Measurements from ENCODE around the gene RNF133. TPM values are rescaled to one million over a fixed set of nuclear protein-coding genes. Genes with fewer than 3 reads are reported as not detected.

RNF133 gene
- total RNA-seq, 1 donor from 2014 or later, result 0.25 TPM

- Mint-ChIP-seq H3K4me1 (peaks cover 2% of the 10 kb centered on the region), H3K4me3 (no peak overlapping the region), H3K9me3 (no peaks in the 10 kb centered on the region), H3K27me3 (ENCODE audit: low read depth) (no peaks in the 10 kb centered on the region), H3K36me3 (no peaks in the 10 kb centered on the region), H3K27ac (no peak overlapping the region)
- no peak for TF ChIP-seq CTCF (IDR thresholded peaks at IDR 0.05; ENCODE audit: unreplicated experiment)
- no peak for DNase-seq (ENCODE audit: low spot score in 2 of 2, unreplicated experiment in 2 of 2)
These were observed 28.8 kb upstream of the RNF133 start for GRCh38 chr7:122727759-122728158.

DNA sequence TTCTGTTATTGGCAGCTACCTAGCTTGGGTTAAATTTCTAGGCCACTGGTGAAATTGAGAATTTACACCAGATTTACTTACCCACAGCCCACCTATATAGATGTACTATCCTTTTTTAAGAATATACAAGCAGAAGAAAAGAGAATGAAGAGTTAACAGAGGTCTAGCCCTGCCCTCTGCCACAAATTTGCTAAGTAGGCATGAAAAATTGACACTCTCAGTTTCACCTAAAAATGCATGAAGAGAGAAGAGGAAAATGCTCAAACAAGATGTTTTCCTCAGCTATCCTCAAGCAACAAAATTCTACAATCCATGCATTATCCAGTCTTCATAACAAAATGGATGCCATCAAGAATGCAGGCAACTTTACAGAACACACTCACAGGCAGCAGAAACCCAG, 28.4 kb upstream of the RNF133 start:
- Mint-ChIP-seq H3K36me3 (no peaks in the 10 kb centered on the region), H3K27me3 (ENCODE audit: low read depth) (no peaks in the 10 kb centered on the region), H3K9me3 (no peaks in the 10 kb centered on the region), H3K27ac (no peak overlapping the region), H3K4me1 (peaks cover 2% of the 10 kb centered on the region), H3K4me3 (no peak overlapping the region)
- DNase-seq (ENCODE audit: low spot score in 2 of 2, unreplicated experiment in 2 of 2), result no peak
- no peak for TF ChIP-seq CTCF (IDR thresholded peaks at IDR 0.05; ENCODE audit: unreplicated experiment)

DNA sequence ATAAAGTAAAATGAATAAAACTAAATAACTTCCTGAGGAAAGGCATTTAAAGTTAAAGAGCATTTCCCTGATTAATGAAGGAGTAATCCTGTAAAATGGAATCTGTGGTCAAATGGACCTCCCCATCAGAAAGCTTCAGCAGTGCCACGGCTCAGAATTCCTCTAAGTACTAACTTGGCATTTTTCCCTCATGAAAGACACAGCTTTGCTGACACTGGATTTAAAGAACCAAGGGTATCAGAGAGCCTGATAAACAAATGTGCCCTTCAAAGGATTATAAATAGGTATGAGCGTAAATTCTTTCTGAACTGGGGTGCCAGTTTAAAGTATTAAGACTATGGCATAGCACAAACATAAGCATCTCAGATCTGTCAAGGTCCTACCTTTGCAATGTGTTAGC, 28.0 kb upstream of the RNF133 start:
- no peaks in the 10 kb centered on the region for H3K27me3 Mint-ChIP-seq (ENCODE audit: low read depth)
- H3K4me1 Mint-ChIP-seq, result peaks cover 2% of the 10 kb centered on the region
- DNase-seq (ENCODE audit: low spot score in 2 of 2, unreplicated experiment in 2 of 2), result no peak
- no peak for TF ChIP-seq CTCF (IDR thresholded peaks at IDR 0.05; ENCODE audit: unreplicated experiment)
- H3K27ac Mint-ChIP-seq, result no peak overlapping the region
- no peak overlapping the region for H3K4me3 Mint-ChIP-seq
- H3K9me3 Mint-ChIP-seq, result no peaks in the 10 kb centered on the region
- no peaks in the 10 kb centered on the region for H3K36me3 Mint-ChIP-seq

DNA sequence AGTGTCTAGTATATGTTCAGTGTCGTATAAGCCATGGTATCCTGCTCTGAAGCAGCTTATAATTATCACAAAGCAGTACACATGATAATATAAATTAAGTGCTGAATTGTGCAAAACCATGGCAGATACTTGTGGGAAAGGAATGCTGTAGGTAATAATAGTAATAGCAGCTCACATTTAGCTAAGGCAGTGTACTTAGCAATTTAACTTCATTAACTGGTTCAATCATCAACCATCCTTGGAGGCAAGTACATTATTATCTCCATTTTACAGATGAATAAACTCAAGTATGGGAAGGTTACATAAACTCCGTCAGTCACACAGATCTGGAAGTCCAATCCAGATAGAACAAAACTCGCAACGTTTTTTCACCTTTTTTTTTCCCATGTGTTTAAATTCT, 25.4 kb upstream of the RNF133 start:
- no peak for TF ChIP-seq CTCF (IDR thresholded peaks at IDR 0.05; ENCODE audit: unreplicated experiment)
- DNase-seq (ENCODE audit: low spot score in 2 of 2, unreplicated experiment in 2 of 2), result no peak
- H3K4me3 Mint-ChIP-seq, result no peak overlapping the region
- H3K27me3 Mint-ChIP-seq (ENCODE audit: low read depth), result no peaks in the 10 kb centered on the region
- H3K9me3 Mint-ChIP-seq, result peaks cover 8% of the 10 kb centered on the region
- H3K36me3 Mint-ChIP-seq, result no peaks in the 10 kb centered on the region
- H3K4me1 Mint-ChIP-seq, result no peaks in the 10 kb centered on the region
- no peak overlapping the region for H3K27ac Mint-ChIP-seq

DNA sequence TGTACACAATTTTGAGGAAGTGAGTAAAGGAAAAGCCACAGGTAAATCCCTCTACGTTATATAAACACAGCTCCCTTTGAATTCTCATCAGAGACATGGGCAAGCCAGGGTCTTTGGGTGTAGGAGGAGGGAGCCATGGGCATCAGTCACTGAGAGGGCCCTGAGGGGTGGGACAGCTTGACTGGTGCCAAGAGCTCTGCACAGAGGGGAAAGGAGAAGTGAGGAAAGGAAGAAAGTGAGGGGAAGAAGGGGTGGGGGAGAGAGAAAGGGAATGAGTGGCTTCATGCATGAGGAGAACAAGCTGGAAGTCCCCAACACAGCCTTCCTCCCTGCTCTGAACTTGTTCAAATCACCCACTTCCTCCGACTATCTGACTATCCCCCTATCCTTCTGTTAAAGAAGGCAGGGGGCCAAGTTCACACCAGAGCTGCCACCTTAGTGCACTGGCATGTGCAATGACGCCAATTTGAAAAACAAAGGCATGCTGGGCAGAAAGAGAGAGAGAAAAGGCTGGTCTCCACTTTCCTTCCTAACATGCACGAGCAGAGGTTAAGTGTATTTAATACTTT, 20.2 kb upstream of the RNF133 start:
- no peak for TF ChIP-seq CTCF (IDR thresholded peaks at IDR 0.05; ENCODE audit: unreplicated experiment)
- Mint-ChIP-seq H3K4me3 (no peak overlapping the region), H3K9me3 (peaks cover 8% of the 10 kb centered on the region), H3K36me3 (no peaks in the 10 kb centered on the region), H3K27me3 (ENCODE audit: low read depth) (no peaks in the 10 kb centered on the region), H3K27ac (no peak overlapping the region), H3K4me1 (no peaks in the 10 kb centered on the region)
- DNase-seq (ENCODE audit: low spot score in 2 of 2, unreplicated experiment in 2 of 2), result no peak

All from mesothelial cell of epicardium (in vitro differentiated cells).